Measurements from ENCODE around the gene PARP15.
A peak's percentile ranks its signal among the peaks of the same experiment; 100 is the strongest.

Gene PARP15

GRCh38 chr3:122671553-122671952 lies 94.1 kb downstream of the PARP15 start:
- H3K4me3 ChIP-seq (replicated peaks in 1 of 2; ENCODE audit: low read depth in 2 of 2, low read length in 2 of 2): no peak overlapping the region
- DNase-seq (ENCODE audit: low read depth in 2 of 2): no peak
- no peak for TF ChIP-seq CTCF (IDR thresholded peaks at IDR 0.05; ENCODE audit: low read depth, low read length)

DNA sequence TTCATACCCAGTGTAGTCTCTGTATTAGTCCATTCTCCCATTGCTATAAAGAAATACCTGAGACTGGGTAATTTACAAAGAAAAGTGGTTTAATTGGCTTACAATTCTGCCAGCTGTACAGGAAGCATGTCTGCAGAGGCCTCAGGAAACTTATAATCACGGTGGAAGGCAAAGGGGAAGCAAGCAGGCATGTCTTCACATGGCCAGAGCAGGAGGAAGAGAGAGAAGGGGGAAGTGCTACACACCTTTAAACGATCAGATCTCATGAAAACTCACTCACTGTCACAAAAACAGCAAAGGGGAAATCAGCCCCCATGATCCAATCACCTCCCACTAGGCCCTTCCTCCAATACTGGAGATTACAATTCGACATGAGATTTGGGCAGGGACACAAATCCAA lies 96.9 kb downstream of the PARP15 start:
- H3K4me3 ChIP-seq (replicated peaks in 1 of 2; ENCODE audit: low read depth in 2 of 2, low read length in 2 of 2): no peak overlapping the region
- DNase-seq (ENCODE audit: low read depth in 2 of 2): no peak
- no peak for TF ChIP-seq CTCF (IDR thresholded peaks at IDR 0.05; ENCODE audit: low read depth, low read length)

GRCh38 chr3:122676759-122677158 lies 99.3 kb downstream of the PARP15 start:
- no peak overlapping the region for H3K4me3 ChIP-seq (replicated peaks in 1 of 2; ENCODE audit: low read depth in 2 of 2, low read length in 2 of 2)
- TF ChIP-seq CTCF (IDR thresholded peaks at IDR 0.05; ENCODE audit: low read depth, low read length): no peak
- DNase-seq (ENCODE audit: low read depth in 2 of 2): peak; percentile 27 to 41

DNA sequence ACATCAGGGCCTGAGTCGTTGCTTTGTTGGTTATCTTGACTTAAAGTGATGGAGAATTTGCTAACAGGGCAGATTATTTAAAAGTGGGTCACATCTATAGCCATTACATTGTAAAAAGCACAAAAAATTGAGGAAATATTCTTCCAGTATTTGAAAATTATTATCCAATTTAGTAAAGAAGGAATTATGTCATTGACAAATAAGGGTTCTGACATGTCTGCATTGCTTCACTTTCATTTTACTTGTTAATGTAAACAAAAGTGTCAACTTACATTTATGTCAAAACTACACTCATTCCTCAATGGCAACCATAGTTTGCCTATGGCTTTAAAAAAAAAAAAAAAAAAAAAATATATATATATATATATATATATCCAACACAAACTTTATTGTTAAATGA lies 99.8 kb downstream of the PARP15 start:
- TF ChIP-seq CTCF (IDR thresholded peaks at IDR 0.05; ENCODE audit: low read depth, low read length): no peak
- H3K4me3 ChIP-seq (replicated peaks in 1 of 2; ENCODE audit: low read depth in 2 of 2, low read length in 2 of 2): no peak overlapping the region
- DNase-seq (ENCODE audit: low read depth in 2 of 2): no peak

GRCh38 chr3:122678506-122678905 lies 101.1 kb downstream of the PARP15 start:
- no peak for TF ChIP-seq CTCF (IDR thresholded peaks at IDR 0.05; ENCODE audit: low read depth, low read length)
- DNase-seq (ENCODE audit: low read depth in 2 of 2): no peak
- no peak overlapping the region for H3K4me3 ChIP-seq (replicated peaks in 1 of 2; ENCODE audit: low read depth in 2 of 2, low read length in 2 of 2)

- peak overlapping the region; percentile 27 to 85 for H3K4me3 ChIP-seq (replicated peaks in 1 of 2; ENCODE audit: low read depth in 2 of 2, low read length in 2 of 2)
- DNase-seq (ENCODE audit: low read depth in 2 of 2): peak; percentile 83 to 87
- peak; percentile 78 for TF ChIP-seq CTCF (IDR thresholded peaks at IDR 0.05; ENCODE audit: low read depth, low read length)
Measured at GRCh38 chr3:122679085-122679881, 101.8 kb downstream of the PARP15 start.
